BLaER1 (cell line): ENCODE data around the gene MEDAG.

Source experiments
- H3K27ac ChIP-seq: shearing (Covaris generic); formaldehyde crosslinking; 2 replicates; pipeline ENCODE4 v1.8.1; 2022
- H3K27me3 ChIP-seq: shearing (Covaris generic); formaldehyde crosslinking; 2 replicates; pipeline ENCODE4 v1.8.1; 2022
- H3K36me3 ChIP-seq: shearing (Covaris generic); formaldehyde crosslinking; 2 replicates; pipeline ENCODE4 v1.8.1; 2022
- H3K4me1 ChIP-seq: shearing (Covaris generic); formaldehyde crosslinking; 2 replicates; pipeline ENCODE4 v1.8.1; 2022
- H3K4me2 ChIP-seq: shearing (Covaris generic); formaldehyde crosslinking; 2 replicates; pipeline ENCODE4 v1.8.1; 2022
- H3K4me3 ChIP-seq: shearing (Covaris generic); formaldehyde crosslinking; 2 replicates; pipeline ENCODE4 v1.8.1; 2022
- H3K9ac ChIP-seq: shearing (Covaris generic); formaldehyde crosslinking; 2 replicates; pipeline ENCODE4 v1.8.1; 2022
- H3K9me3 ChIP-seq: shearing (Covaris generic); formaldehyde crosslinking; 2 replicates; pipeline ENCODE4 v1.8.1; 2022
- H4K20me1 ChIP-seq: shearing (Covaris generic); formaldehyde crosslinking; 2 replicates; pipeline ENCODE4 v1.8.1; 2022
- Cebpa-rat ChIP-seq: shearing (Covaris generic); IDR thresholded peaks from 2 replicates; pipeline ENCODE4 v1.8.1; 2022

Gene MEDAG

GRCh38 chr13:30865123-30866049 is 40.7 kb upstream of the MEDAG start:
- Histone ChIP-seq H3K9ac (no peak overlapping the region), H3K36me3 (no peaks in the 10 kb centered on the region), H3K27me3 (no peaks in the 10 kb centered on the region), H3K4me3 (no peak overlapping the region), H4K20me1 (no peaks in the 10 kb centered on the region), H3K9me3 (no peaks in the 10 kb centered on the region), H3K4me2 (no peak overlapping the region), H3K4me1 (no peaks in the 10 kb centered on the region), H3K27ac (no peak overlapping the region)
- TF ChIP-seq Cebpa-rat = no peak

GRCh38 chr13:30866677-30867076 is 39.4 kb upstream of the MEDAG start:
- Histone ChIP-seq H3K9me3 (no peaks in the 10 kb centered on the region), H3K9ac (no peak overlapping the region), H3K27ac (no peak overlapping the region), H3K36me3 (no peaks in the 10 kb centered on the region), H3K4me1 (no peaks in the 10 kb centered on the region; the same call in 1 of the 2 replicates), H3K4me3 (no peak overlapping the region), H3K27me3 (no peaks in the 10 kb centered on the region), H3K4me2 (no peak overlapping the region), H4K20me1 (no peaks in the 10 kb centered on the region)
- TF ChIP-seq Cebpa-rat = no peak

GRCh38 chr13:30867089-30867669 is 38.9 kb upstream of the MEDAG start:
- Histone ChIP-seq H3K36me3 (no peaks in the 10 kb centered on the region), H3K27ac (no peak overlapping the region), H3K9me3 (no peaks in the 10 kb centered on the region), H4K20me1 (no peaks in the 10 kb centered on the region), H3K9ac (no peak overlapping the region), H3K4me2 (no peak overlapping the region), H3K4me3 (no peak overlapping the region), H3K4me1 (peaks cover 5% of the 10 kb centered on the region), H3K27me3 (no peaks in the 10 kb centered on the region)
- no peak for TF ChIP-seq Cebpa-rat

- Histone ChIP-seq H4K20me1 (no peaks in the 10 kb centered on the region), H3K27ac (no peak overlapping the region)
- no peak for TF ChIP-seq Cebpa-rat
These were observed 37.1 kb upstream of the MEDAG start for GRCh38 chr13:30868799-30869470.

GRCh38 chr13:30869491-30869890 is 36.6 kb upstream of the MEDAG start:
- H3K27me3 ChIP-seq = no peaks in the 10 kb centered on the region
- no peak overlapping the region for H3K27ac ChIP-seq
- peaks cover 23% of the 10 kb centered on the region for H3K4me1 ChIP-seq
- no peaks in the 10 kb centered on the region for H3K36me3 ChIP-seq
- H3K4me3 ChIP-seq = no peak overlapping the region
- no peaks in the 10 kb centered on the region for H4K20me1 ChIP-seq
- H3K4me2 ChIP-seq = no peak overlapping the region
- no peak for TF ChIP-seq Cebpa-rat
- H3K9me3 ChIP-seq = no peaks in the 10 kb centered on the region
- no peak overlapping the region for H3K9ac ChIP-seq

More at GRCh38 chr13:30868799-30869470, 37.1 kb upstream of the MEDAG start:
- Histone ChIP-seq H3K9ac (no peak overlapping the region), H3K4me2 (no peak overlapping the region), H3K9me3 (no peaks in the 10 kb centered on the region), H3K27me3 (no peaks in the 10 kb centered on the region), H3K36me3 (no peaks in the 10 kb centered on the region), H3K4me1 (peaks cover 23% of the 10 kb centered on the region), H3K4me3 (no peak overlapping the region)

GRCh38 chr13:30870049-30870884 is 35.8 kb upstream of the MEDAG start:
- peaks cover 23% of the 10 kb centered on the region for H3K4me1 ChIP-seq
- H3K27ac ChIP-seq = no peak overlapping the region
- H3K4me2 ChIP-seq = 0 out of 2 replicates have a peak overlapping the region, but pooled peaks have one; percentile 2
- H3K9me3 ChIP-seq = no peaks in the 10 kb centered on the region
- H3K27me3 ChIP-seq = no peaks in the 10 kb centered on the region
- H3K36me3 ChIP-seq = no peaks in the 10 kb centered on the region
- TF ChIP-seq Cebpa-rat = no peak
- H3K4me3 ChIP-seq = no peak overlapping the region
- no peaks in the 10 kb centered on the region for H4K20me1 ChIP-seq
- H3K9ac ChIP-seq = no peak overlapping the region

- no peak overlapping the region for H3K9ac ChIP-seq
- no peaks in the 10 kb centered on the region for H3K9me3 ChIP-seq
- TF ChIP-seq Cebpa-rat = no peak
- H3K27me3 ChIP-seq = no peaks in the 10 kb centered on the region
- peaks cover 23% of the 10 kb centered on the region for H3K4me1 ChIP-seq
- H3K4me2 ChIP-seq = no peak overlapping the region
- no peak overlapping the region for H3K4me3 ChIP-seq
- H3K36me3 ChIP-seq = no peaks in the 10 kb centered on the region
- no peaks in the 10 kb centered on the region for H4K20me1 ChIP-seq
- no peak overlapping the region for H3K27ac ChIP-seq
These were observed 35.0 kb upstream of the MEDAG start for GRCh38 chr13:30870916-30871587.

- H3K9me3 ChIP-seq = no peaks in the 10 kb centered on the region
- TF ChIP-seq Cebpa-rat = no peak
- H3K4me3 ChIP-seq = no peak overlapping the region
- H3K4me1 ChIP-seq = peaks cover 23% of the 10 kb centered on the region
- no peak overlapping the region; the same call in 1 of the 2 replicates for H3K9ac ChIP-seq
- no peaks in the 10 kb centered on the region for H3K27me3 ChIP-seq
- H3K36me3 ChIP-seq = no peaks in the 10 kb centered on the region
- no peak overlapping the region for H3K27ac ChIP-seq
- H4K20me1 ChIP-seq = no peaks in the 10 kb centered on the region
- peak overlapping the region; percentile 68 for H3K4me2 ChIP-seq
These were observed 34.3 kb upstream of the MEDAG start for GRCh38 chr13:30871588-30872275.
